Brain microvascular endothelial cell (primary cell): Measurements from ENCODE around the gene KCNQ1.

ENCODE experiments used
- DNase-seq: peaks from one replicate; pipeline ENCODE4 v3.0.0-alpha.2; 2020
- H3K27ac ChIP-seq: fragments of 250-450 bp; sonication (Bioruptor Pico); 2 replicates; pipeline ENCODE4 v1.5.1; 2020; ENCODE audit warnings: mild to moderate bottlenecking, moderate library complexity
- H3K27me3 ChIP-seq: fragments of 250-450 bp; sonication (Bioruptor Pico); replicated peaks from 2 replicates; pipeline ENCODE4 v1.5.1; 2020; ENCODE audit warnings: mild to moderate bottlenecking
- H3K36me3 ChIP-seq: fragments of 250-450 bp; sonication (Bioruptor Pico); replicated peaks from 2 replicates; pipeline ENCODE4 v1.5.1; 2020; ENCODE audit warnings: mild to moderate bottlenecking
- H3K4me3 ChIP-seq: 2 replicates; pipeline ENCODE4 v1.5.1; 2011; ENCODE audit warnings: low read depth, mild to moderate bottlenecking, control low read depth, low read length, moderate library complexity
- in situ Hi-C: cut with HindIII; loops from 2 replicates; pipeline ENCODE4 v1.10.0; 2017; ENCODE audit warnings: low sequenced_read_pairs, low pct_ligation_motif_present
- TF ChIP-seq, protein P1 (sequence below): IDR thresholded peaks from 2 replicates; pipeline ENCODE4 v1.5.1; 2011; ENCODE audit warnings: low read depth, mild to moderate bottlenecking, moderate library complexity, low read length, control low read depth, inconsistent platforms; ENCODE audit errors: missing control alignments

The KCNQ1 gene

DNA sequence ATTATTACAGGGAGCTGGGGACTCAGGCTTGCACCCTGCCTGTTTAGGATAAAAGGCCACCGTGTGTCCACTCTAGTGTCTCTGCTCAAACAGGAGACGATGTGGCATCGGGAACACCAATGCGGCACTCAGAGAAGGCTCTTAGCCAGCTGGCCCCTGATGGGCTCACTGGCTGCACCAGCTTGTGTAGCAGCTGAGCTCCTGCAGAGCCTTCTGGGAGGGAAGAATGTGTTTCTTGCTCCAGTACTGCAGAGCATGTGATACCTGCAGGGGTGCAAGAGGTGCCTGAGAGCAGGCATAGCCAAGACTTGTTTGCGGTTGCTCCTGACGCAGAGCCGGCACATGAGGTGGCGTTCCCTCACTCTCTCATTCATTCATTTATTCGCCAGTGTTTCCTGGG lies 299.4 kb downstream of the KCNQ1 start:
- in situ Hi-C loops, result no loop called here
- no peaks in the 10 kb centered on the region for H3K27me3 ChIP-seq
- DNase-seq, result no peak
- H3K4me3 ChIP-seq, result no peak overlapping the region
- no peaks in the 10 kb centered on the region for H3K36me3 ChIP-seq
- H3K27ac ChIP-seq, result no peak overlapping the region
- TF ChIP-seq, protein P1, sequence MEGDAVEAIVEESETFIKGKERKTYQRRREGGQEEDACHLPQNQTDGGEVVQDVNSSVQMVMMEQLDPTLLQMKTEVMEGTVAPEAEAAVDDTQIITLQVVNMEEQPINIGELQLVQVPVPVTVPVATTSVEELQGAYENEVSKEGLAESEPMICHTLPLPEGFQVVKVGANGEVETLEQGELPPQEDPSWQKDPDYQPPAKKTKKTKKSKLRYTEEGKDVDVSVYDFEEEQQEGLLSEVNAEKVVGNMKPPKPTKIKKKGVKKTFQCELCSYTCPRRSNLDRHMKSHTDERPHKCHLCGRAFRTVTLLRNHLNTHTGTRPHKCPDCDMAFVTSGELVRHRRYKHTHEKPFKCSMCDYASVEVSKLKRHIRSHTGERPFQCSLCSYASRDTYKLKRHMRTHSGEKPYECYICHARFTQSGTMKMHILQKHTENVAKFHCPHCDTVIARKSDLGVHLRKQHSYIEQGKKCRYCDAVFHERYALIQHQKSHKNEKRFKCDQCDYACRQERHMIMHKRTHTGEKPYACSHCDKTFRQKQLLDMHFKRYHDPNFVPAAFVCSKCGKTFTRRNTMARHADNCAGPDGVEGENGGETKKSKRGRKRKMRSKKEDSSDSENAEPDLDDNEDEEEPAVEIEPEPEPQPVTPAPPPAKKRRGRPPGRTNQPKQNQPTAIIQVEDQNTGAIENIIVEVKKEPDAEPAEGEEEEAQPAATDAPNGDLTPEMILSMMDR, result no peak

DNA sequence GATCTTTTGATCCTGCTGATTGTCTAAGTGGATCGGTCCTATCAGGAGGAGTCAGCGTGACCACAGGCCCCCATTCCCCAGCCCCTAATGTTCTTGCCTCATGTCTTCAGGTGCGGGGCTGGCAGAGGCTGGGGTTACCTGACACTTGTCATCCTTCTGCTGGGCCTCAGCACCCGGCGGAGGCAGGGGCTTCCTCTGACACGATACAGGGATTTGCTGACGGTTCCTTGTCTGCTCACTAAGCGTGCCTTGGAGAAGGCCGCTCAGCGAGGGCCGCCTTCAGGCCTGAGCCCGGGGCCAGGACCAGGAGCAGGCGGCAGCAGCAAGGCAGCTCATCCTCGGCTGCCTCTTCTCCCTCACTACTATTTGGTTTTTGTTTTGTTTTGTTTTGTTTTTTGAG lies 300.7 kb downstream of the KCNQ1 start:
- H3K27me3 ChIP-seq, result no peaks in the 10 kb centered on the region
- DNase-seq, result no peak
- H3K4me3 ChIP-seq, result no peak overlapping the region
- in situ Hi-C loops, result no loop called here
- no peaks in the 10 kb centered on the region for H3K36me3 ChIP-seq
- H3K27ac ChIP-seq, result no peak overlapping the region
- TF ChIP-seq, protein P1, result no peak

DNA sequence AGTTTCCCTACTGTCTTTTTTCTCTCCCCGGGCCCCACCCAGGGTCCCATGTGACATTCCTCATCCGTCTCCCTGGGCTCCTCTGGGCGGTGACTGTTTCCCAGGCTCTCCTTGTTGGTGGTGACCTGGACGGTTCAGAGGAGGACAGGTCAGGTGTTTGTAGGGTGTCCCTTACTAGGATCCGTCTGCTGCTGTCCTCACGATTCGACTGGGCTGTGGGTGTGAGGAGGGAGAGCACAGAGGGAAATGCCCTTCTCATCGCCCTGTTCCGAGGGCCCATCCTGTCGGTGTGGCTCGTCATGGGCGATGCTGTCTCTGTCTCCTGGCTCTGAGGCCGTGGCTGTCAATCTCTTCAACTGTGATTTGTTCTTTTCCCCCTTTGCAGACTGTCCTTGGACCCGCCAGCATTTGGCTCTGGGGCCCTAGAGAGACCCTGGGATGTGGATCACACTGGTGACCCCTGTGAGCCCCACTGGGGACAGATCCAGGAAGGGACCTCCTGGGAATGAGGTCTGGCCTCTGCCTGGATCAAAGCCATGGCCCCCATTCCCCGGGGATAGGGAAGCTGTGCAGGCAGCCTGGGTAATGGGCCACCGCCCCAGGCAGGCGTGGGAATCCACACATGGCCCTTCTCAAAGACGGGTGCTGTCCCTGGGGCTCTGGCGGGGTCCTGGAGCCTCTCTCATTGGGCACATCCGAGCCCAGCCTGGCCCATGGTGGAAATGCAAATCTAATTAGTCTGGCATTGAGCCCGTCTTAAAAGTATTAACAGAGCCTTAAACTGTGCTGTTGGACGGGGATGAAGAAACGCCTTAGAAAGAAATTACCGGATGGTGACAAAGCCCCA lies 301.8 kb downstream of the KCNQ1 start:
- Histone ChIP-seq H3K27me3 (no peaks in the 10 kb centered on the region), H3K36me3 (no peaks in the 10 kb centered on the region), H3K4me3 (no peak overlapping the region), H3K27ac (no peak overlapping the region)
- no peak for DNase-seq
- in situ Hi-C loops, result no loop called here
- TF ChIP-seq, protein P1, result no peak

DNA sequence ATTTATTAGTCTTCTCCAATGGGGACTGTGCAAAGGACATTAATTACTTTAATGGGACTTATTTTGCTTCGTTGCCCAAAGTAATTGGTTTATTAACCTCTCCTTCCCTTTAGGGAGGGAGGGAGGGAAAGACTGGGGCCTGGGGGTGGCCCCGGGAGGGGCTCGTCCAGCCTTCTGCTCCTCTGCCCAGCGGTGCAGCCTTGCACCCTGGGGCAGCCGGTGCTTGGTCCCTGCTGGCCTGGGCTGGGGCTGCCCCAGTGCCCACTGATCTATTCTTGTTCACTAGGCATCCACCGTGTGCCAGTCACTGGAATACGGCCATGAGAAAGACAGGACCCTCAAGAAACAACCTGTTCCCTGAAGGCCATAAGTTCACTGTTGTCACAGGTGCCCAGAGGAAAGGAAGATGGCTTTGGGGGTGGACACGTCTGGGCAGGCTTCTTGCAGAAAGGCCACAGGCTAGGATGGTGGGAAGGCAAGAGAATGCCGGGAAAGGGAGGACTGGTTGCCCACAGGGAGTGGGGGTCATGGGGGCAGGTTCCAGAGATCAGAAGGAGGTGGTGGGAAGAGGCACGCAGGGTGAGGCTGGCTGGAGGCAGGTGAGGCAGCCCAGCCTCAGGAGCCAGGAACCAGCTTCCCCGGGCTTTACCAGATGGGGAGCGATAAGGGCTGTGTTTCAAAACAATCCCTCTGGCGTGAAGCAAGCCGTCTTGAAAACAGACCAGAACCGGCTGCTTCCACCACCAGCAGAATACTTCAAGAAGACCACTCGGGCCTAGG lies 302.6 kb downstream of the KCNQ1 start:
- Histone ChIP-seq H3K27me3 (no peaks in the 10 kb centered on the region), H3K27ac (no peak overlapping the region), H3K36me3 (no peaks in the 10 kb centered on the region), H3K4me3 (no peak overlapping the region)
- no peak for DNase-seq
- in situ Hi-C loops, result no loop called here
- TF ChIP-seq, protein P1, result no peak

DNA sequence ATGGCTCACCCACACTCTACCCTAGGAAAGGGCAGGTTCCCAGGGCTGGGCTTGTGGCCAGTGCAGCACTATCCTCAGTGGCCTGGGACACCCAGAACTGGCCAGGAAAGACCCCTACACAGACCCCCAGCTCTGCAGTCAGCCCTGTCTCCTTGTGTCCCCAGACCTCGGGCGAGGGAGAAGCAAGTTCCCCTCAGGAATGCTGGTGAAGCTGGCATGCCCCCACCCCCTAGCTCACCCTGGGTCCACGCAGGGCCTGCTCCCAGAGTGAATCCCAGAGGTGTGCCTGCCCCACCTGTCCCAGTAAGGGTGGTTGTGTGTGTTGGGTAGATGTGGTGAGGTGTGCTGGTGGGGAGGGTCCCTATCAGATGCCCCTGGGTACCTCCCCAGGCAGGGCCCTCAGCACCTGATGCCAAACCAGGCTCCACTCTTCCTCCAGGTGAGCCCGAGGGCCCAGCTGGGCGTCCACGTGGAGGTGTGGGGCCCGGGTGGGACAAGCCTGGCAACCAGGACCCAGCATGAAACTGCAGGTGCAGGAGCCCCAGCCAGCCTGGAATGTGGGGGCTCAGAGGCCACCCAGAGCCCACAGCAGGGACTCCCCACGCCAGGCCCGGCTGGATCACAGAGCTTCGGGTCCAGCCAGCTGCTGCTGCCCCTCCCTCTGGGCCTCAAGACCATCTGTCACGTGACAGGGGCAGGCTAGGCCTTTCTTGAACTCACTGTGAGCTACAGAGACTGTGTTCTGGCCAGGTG lies 303.4 kb downstream of the KCNQ1 start:
- Histone ChIP-seq H3K36me3 (no peaks in the 10 kb centered on the region), H3K27me3 (no peaks in the 10 kb centered on the region), H3K4me3 (no peak overlapping the region), H3K27ac (no peak overlapping the region)
- in situ Hi-C loops, result no loop called here
- no peak for DNase-seq
- TF ChIP-seq, protein P1, result no peak
